GM12878 (cell line): ENCODE data around the gene RPL18. TPM values are rescaled to one million over a fixed set of nuclear protein-coding genes. Genes with fewer than 3 reads are reported as not detected.
A peak's percentile ranks its signal among the peaks of the same experiment; 100 is the strongest.

Source experiments
- ATAC-seq: fragments of 200-7000 bp; cut with Tn5 transposase; 3 replicates; pipeline ENCODE4 v1.9.1; 2020; ENCODE audit warnings: mild to moderate bottlenecking, moderate library complexity
- BruUV-seq: library from RNA; stranded (reverse); fragments of 400-500 nt; replicated peaks from 2 replicates; lab custom pipeline; 2021; lab: Mats Ljungman, UMichigan
- CTCF ChIA-PET: fragments of 300-600 bp; sonication (Branson Sonifier 250); formaldehyde crosslinking; extraction: SDS; loops from one replicate; lab custom pipeline; 2021; ENCODE audit warnings: inconsistent platforms; lab: Yijun Ruan, JAX
- POLR2A ChIA-PET: fragments of 350-600 bp; formaldehyde crosslinking; extraction: SDS; loops from one replicate; lab custom pipeline; 2021; ENCODE audit warnings: inconsistent platforms; lab: Charles Lee
- RAD21 ChIA-PET: fragments of 300-600 bp; sonication (Branson Sonifier 250); formaldehyde crosslinking; loops from one replicate; lab custom pipeline; 2023; ENCODE audit warnings: antibody characterized with exemption; ENCODE audit not compliant: unreplicated experiment; lab: Charles Lee
- SMC1A ChIA-PET: fragments of 300-600 bp; sonication (Branson Sonifier 250); formaldehyde crosslinking; loops from one replicate; lab custom pipeline; 2023; ENCODE audit not compliant: unreplicated experiment, uncharacterized antibody; lab: Charles Lee
- DNase-seq: peaks from one replicate; pipeline ENCODE4 v3.0.0-alpha.2; 2011; ENCODE audit warnings: low read depth, low spot score
- FAIRE-seq: peaks from 3 replicates; lab custom pipeline; 2011; peaks lifted over from hg19 to GRCh38; lab: Jason Lieb, UNC
- H2AFZ ChIP-seq: 2 replicates; pipeline ENCODE4 v1.6.0; 2011; ENCODE audit warnings: low read depth, low read length, control low read depth; ENCODE audit not compliant: control insufficient read depth
- H3K27ac ChIP-seq: 2 replicates; pipeline ENCODE4 v1.5.1; 2011; ENCODE audit warnings: control low read depth; ENCODE audit not compliant: control insufficient read depth, insufficient read depth
- H3K27me3 ChIP-seq, 2 experiments: replicated peaks in 1 of 2; 2 replicates each; pipeline versions ENCODE4 v1.6.0 to v1.6.1; 2011; ENCODE audit warnings: low read length in 1 of 2; ENCODE audit not compliant: control insufficient read depth in 2 of 2, insufficient read depth in 2 of 2
- H3K36me3 ChIP-seq, 2 experiments: 2 replicates each; pipeline ENCODE4 v1.5.1; 2011; ENCODE audit warnings: low read length in 1 of 2; ENCODE audit not compliant: control insufficient read depth in 2 of 2, insufficient read depth in 2 of 2
- H3K4me1 ChIP-seq: 2 replicates; pipeline ENCODE4 v1.6.1; 2011; ENCODE audit warnings: mild to moderate bottlenecking, low read length, moderate library complexity, mixed read lengths; ENCODE audit not compliant: control insufficient read depth, insufficient read depth
- H3K4me2 ChIP-seq: 2 replicates; pipeline ENCODE4 v1.6.0; 2011; ENCODE audit warnings: control low read depth; ENCODE audit not compliant: control insufficient read depth, insufficient read depth
- H3K4me3 ChIP-seq: fragments of 200-600 bp; sonication (generic); 2 replicates; pipeline ENCODE4 v1.5.1; 2016
- H3K79me2 ChIP-seq: 2 replicates; pipeline ENCODE4 v1.6.0; 2011; ENCODE audit warnings: low read length; ENCODE audit not compliant: control insufficient read depth, insufficient read depth
- H3K9ac ChIP-seq: 2 replicates; pipeline ENCODE4 v1.8.0; 2011; ENCODE audit warnings: low read length, control low read depth, mixed read lengths; ENCODE audit not compliant: control insufficient read depth, insufficient read depth
- H3K9me3 ChIP-seq: replicated peaks from 3 replicates; pipeline ENCODE4 v1.5.1; 2011; ENCODE audit warnings: mild to moderate bottlenecking, low read length; ENCODE audit not compliant: control insufficient read depth, insufficient read depth
- H4K20me1 ChIP-seq: 2 replicates; pipeline ENCODE4 v1.6.0; 2011; ENCODE audit not compliant: control insufficient read depth, insufficient read depth
- BMI1 ChIP-seq: fragments of 450-650 bp; IDR thresholded peaks from 2 replicates; pipeline ENCODE4 v1.6.1; 2016; ENCODE audit warnings: mild to moderate bottlenecking, moderate library complexity, borderline replicate concordance
- IRF4 ChIP-seq: IDR thresholded peaks from 2 replicates; pipeline ENCODE4 v1.6.1; 2011; ENCODE audit warnings: low read depth, low read length
- NFIC ChIP-seq: IDR thresholded peaks from 2 replicates; pipeline ENCODE4 v1.6.1; 2012; ENCODE audit warnings: low read depth, mild to moderate bottlenecking, inconsistent platforms, low read length, moderate library complexity
- NFYA ChIP-seq: IDR thresholded peaks from 2 replicates; pipeline ENCODE4 v1.6.1; 2011; ENCODE audit warnings: low read depth, mild to moderate bottlenecking, low read length, improper control_type of control experiment, borderline replicate concordance
- POLR2A ChIP-seq: IDR thresholded peaks from 2 replicates; pipeline ENCODE4 v1.6.1; 2011; ENCODE audit warnings: low read depth, mild to moderate bottlenecking, low read length
- RAD51 ChIP-seq: fragments of 450-650 bp; IDR thresholded peaks from 2 replicates; pipeline ENCODE4 v1.6.1; 2016; ENCODE audit warnings: moderate library complexity, mild to moderate bottlenecking, inconsistent platforms
- SREBF1 ChIP-seq: IDR thresholded peaks from 2 replicates; pipeline ENCODE4 v1.6.1; 2012; ENCODE audit warnings: mild to moderate bottlenecking, low read length
- WGBS: methylation state at CpG from one replicate; pipeline ENCODE4 v1.1.6; 2016; ENCODE audit warnings: low lambda C conversion rate; ENCODE audit not compliant: insufficient replicate concordance, insufficient coverage; ENCODE audit errors: missing lambda C conversion rate; 5-methylcytosine and 5-hydroxymethylcytosine counted together
- in situ Hi-C: fragments of 300-500 bp; cut with MboI; formaldehyde crosslinking; loops from 9 replicates; pipeline ENCODE4 v1.14.3; 2018; ENCODE audit warnings: mixed read lengths
- intact Hi-C: fragments of 100-400 bp; cut with micrococcal nuclease; formaldehyde crosslinking; loops from one replicate; pipeline ENCODE4 v1.14.2; 2022; ENCODE audit not compliant: unreplicated experiment
- polyA plus RNA-seq, 11 experiments: library from polyadenylated mRNA; depleted of rRNA in 4 of 11; unstranded in 6 of 11; stranded (reverse) in 5 of 11; fragments of >200 nt; fragmentation: Nextera tagmentation in 4 of 11; fragmentation: Illumina TruSeq in 1 of 11; extraction: Ambion mirVana in 4 of 11; extraction: Trizol in 1 of 11; gene quantifications; 1 replicate in 1 of 11; 2 replicates in 10 of 11; pipeline versions ENCODE4 v1.2.1 to v1.2.3, GENCODE V29; 2011 to 2016; ENCODE audit warnings: inconsistent platforms in 2 of 11, missing spikeins in 2 of 11, low read depth in 1 of 11
- total RNA-seq, 4 experiments: library from RNA; depleted of rRNA in 3 of 4; stranded (reverse); fragments of >200 nt in 3 of 4; fragmentation: Illumina TruSeq in 1 of 4; extraction: Trizol in 1 of 4; gene quantifications; 2 replicates each; pipeline versions ENCODE4 v1.2.1 to v1.2.3, GENCODE V29; 2013 to 2021
- TF ChIP-seq, protein P1 (sequence below): fragments of 450-650 bp; formaldehyde crosslinking; IDR thresholded peaks from 2 replicates; pipeline ENCODE4 v1.4.0; 2020; ENCODE audit warnings: mild to moderate bottlenecking, moderate library complexity

Gene RPL18
- total and polyA plus RNA-seq, 10 of the 15 experiments (the other 5 are each of a cell fraction or from before 2014, with no cell fraction given) = 393 to 4,267 (median 2,019) TPM

DNA sequence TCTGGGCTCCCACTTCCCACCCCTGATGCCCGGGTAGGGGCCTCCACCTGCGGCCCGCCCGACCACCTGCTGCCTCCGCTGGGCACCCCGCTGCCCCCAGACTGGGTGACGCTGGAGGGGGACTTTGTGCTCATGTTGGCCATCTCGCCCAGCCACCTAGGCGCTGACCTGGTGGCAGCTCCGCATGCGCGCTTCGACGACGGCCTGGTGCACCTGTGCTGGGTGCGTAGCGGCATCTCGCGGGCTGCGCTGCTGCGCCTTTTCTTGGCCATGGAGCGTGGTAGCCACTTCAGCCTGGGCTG lies 10.3 kb upstream of the RPL18 start (continued):
- no peak for TF ChIP-seq IRF4
- no peak for TF ChIP-seq BMI1

DNA sequence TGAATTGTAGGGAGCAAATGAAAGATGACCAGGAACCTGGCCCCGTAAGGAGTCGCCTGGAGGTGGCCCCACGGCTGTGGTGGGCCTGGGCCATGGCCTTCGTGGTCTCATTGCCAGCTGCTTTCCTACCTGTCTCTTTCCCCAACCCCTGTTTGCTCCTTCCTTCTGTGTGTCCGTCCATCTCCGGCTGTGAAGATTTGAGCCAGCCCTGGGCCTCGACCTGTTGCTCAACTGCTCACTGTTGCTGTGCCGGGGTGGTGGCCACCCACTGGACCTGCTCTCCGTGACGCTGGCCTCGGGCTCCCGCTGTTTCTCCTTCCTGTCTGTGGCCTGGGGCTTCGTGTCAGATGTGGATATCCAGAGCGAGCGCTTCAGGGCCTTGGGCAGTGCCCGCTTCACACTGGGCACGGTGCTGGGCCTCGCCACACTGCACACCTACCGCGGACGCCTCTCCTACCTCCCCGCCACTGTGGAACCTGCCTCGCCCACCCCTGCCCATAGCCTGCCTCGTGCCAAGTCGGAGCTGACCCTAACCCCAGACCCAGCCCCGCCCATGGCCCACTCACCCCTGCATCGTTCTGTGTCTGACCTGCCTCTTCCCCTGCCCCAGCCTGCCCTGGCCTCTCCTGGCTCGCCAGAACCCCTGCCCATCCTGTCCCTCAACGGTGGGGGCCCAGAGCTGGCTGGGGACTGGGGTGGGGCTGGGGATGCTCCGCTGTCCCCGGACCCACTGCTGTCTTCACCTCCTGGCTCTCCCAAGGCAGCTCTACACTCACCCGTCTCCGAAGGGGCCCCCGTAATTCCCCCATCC lies 9.7 kb upstream of the RPL18 start:
- no peak overlapping the region for H3K4me2 ChIP-seq
- peaks cover 9% of the 10 kb centered on the region for H3K79me2 ChIP-seq
- DNase-seq (no peak), ATAC-seq (no peak), FAIRE-seq (no peak)
- no peaks in the 10 kb centered on the region for H3K9me3 ChIP-seq
- no peak overlapping the region for H3K4me3 ChIP-seq
- H3K9ac ChIP-seq = no peak overlapping the region
- no peaks in the 10 kb centered on the region for H4K20me1 ChIP-seq
- no TSS peak for BruUV-seq
- WGBS = 95% methylated on average over 29 of the region's 34 CpGs
- POLR2A ChIA-PET = interaction anchor here (0.7 kb wide), 1 partner anchor 348 kb away, joined by 4 read pairs; no protein-coding TSS in a partner anchor
- no peak overlapping the region for H3K27ac ChIP-seq
- CTCF ChIA-PET = no interaction called here
- TF ChIP-seq RAD51 (no peak), POLR2A (0 out of 2 replicates have a peak, but pooled peaks have one; percentile 20)
- SMC1A ChIA-PET = no interaction called here
- H3K36me3 ChIP-seq = peaks cover 4 to 8% of the 10 kb centered on the region in 2 experiments; a peak in 3 of 4 replicates
- in situ Hi-C loops (loop anchor here (25.0 kb wide), 1 partner anchor 1259 kb away; the partner anchor contains the start of genes AKT1S1, IL4I1 and TBC1D17), intact Hi-C loops (no loop called here)
- RAD21 ChIA-PET = interaction anchor here (1.6 kb wide), 1 partner anchor 10 kb away, joined by 6 read pairs; the partner anchor contains the start of genes RPL18 and SPHK2
- H3K4me1 ChIP-seq = peaks cover 10% of the 10 kb centered on the region
- H3K27me3 ChIP-seq = no peaks in the 10 kb centered on the region
- no peak overlapping the region for H2AFZ ChIP-seq

DNA sequence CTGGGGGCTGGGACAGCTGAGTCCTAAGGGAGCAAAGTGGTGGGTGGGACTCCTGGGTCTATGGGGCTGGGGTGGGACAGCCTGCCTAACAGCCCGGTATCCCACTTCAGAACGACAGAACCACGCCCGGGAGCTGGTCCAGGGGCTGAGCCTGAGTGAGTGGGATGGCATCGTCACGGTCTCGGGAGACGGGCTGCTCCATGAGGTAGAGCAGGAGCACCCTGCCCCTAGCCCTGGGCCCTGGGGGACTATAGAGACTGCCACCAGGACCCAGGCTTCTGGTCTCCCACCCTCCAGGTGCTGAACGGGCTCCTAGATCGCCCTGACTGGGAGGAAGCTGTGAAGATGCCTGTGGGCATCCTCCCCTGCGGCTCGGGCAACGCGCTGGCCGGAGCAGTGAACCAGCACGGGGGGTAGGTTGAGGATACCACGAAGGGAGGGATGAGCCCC lies 8.9 kb upstream of the RPL18 start:
- in situ Hi-C loops (loop anchor here (25.0 kb wide), 1 partner anchor 1259 kb away; the partner anchor contains the start of genes AKT1S1, IL4I1 and TBC1D17), intact Hi-C loops (no loop called here)
- Histone ChIP-seq H3K9me3 (no peaks in the 10 kb centered on the region), H3K27me3 (no peaks in the 10 kb centered on the region), H3K9ac (no peak overlapping the region), H4K20me1 (no peaks in the 10 kb centered on the region), H3K27ac (no peak overlapping the region), H3K4me3 (no peak overlapping the region), H2AFZ (no peak overlapping the region), H3K79me2 (peaks cover 11% of the 10 kb centered on the region), H3K4me2 (no peak overlapping the region), H3K4me1 (peaks cover 9% of the 10 kb centered on the region), H3K36me3 (peaks cover 6 to 8% of the 10 kb centered on the region in 2 experiments; a peak in 3 of 4 replicates)
- WGBS = 94% methylated on average over 10 of the region's 17 CpGs
- ChIA-PET CTCF (no interaction called here), SMC1A (no interaction called here), RAD21 (interaction anchor here (0.6 to 1.6 kb wide), 2 partner anchors 9 to 40 kb away, joined by 3 to 6 read pairs; partner anchors contain the start of genes RPL18 and SPHK2), POLR2A (interaction anchor here (0.8 to 1.0 kb wide), 2 partner anchors 10 to 246 kb away, joined by 3 read pairs; partner anchors contain the start of gene DBP)
- BruUV-seq = no TSS peak
- FAIRE-seq = no peak
- no peak for ATAC-seq
- DNase-seq = no peak
- TF ChIP-seq SREBF1 (no peak), NFIC (no peak), NFYA (no peak), BMI1 (no peak)
- TF ChIP-seq, protein P1, sequence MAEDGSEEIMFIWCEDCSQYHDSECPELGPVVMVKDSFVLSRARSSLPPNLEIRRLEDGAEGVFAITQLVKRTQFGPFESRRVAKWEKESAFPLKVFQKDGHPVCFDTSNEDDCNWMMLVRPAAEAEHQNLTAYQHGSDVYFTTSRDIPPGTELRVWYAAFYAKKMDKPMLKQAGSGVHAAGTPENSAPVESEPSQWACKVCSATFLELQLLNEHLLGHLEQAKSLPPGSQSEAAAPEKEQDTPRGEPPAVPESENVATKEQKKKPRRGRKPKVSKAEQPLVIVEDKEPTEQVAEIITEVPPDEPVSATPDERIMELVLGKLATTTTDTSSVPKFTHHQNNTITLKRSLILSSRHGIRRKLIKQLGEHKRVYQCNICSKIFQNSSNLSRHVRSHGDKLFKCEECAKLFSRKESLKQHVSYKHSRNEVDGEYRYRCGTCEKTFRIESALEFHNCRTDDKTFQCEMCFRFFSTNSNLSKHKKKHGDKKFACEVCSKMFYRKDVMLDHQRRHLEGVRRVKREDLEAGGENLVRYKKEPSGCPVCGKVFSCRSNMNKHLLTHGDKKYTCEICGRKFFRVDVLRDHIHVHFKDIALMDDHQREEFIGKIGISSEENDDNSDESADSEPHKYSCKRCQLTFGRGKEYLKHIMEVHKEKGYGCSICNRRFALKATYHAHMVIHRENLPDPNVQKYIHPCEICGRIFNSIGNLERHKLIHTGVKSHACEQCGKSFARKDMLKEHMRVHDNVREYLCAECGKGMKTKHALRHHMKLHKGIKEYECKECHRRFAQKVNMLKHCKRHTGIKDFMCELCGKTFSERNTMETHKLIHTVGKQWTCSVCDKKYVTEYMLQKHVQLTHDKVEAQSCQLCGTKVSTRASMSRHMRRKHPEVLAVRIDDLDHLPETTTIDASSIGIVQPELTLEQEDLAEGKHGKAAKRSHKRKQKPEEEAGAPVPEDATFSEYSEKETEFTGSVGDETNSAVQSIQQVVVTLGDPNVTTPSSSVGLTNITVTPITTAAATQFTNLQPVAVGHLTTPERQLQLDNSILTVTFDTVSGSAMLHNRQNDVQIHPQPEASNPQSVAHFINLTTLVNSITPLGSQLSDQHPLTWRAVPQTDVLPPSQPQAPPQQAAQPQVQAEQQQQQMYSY = no peak
